ENCODE results near the gene HOOK2.
A peak's percentile ranks its signal among the peaks of the same experiment; 100 is the strongest.

Gene HOOK2

DNA sequence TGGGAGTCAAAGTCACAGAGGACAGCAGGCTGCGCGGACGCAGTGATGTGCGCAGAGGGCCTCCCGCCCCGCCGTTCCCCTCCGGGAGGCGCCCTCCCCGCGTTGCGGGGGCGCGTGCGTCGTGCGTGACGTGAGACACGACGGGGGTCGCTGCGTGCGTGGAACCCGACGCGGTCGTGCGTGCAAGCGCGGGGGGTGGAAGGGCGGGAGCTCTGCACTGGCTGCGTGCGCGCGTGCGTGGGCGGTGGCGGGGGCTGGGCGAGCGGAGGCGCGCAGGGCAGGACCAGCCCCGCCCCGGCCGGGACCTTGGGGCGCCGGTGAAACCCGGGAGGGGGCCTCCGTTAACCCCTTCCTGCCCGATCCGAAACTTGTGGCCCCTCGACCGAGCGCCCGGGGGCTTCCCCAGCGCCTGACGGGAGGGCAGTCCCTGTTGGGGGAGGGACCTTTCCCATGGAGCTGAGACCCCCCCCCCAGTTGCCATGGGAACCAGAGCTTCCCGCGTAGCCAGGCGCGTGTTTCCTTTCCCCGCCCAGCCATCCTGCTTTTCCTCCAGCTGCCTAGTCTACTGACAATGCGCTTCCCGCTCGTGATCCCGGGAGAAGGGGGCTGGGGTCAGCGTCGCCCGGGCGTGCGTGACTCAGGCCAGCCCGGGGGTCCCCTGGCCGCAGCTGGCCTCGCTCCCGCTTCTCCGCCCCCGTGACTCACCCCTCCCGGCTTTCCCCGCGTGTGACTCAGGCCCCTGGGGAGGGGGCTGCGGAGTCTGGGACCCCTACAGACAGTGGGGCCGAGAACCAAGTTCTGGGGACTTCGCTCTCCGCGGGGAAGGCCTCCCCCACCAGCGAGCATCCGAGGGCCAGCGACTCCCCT, 7.3 kb upstream of the HOOK2 start:
- peak; percentile 90 to 92 for DNase-seq

DNA sequence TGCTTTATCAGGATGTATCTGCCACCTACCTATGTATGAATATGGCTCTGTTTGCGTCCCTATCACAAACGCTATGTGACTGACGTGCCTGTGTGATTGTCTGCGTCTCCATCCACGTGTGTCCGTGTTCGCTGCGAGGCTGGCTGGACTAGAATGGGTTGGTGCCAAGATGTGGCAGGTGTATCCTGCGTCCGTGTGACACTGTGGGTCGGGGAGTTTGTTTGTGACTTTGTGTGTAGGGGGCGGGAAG, 6.7 kb upstream of the HOOK2 start:
- DNase-seq: no peak

DNA sequence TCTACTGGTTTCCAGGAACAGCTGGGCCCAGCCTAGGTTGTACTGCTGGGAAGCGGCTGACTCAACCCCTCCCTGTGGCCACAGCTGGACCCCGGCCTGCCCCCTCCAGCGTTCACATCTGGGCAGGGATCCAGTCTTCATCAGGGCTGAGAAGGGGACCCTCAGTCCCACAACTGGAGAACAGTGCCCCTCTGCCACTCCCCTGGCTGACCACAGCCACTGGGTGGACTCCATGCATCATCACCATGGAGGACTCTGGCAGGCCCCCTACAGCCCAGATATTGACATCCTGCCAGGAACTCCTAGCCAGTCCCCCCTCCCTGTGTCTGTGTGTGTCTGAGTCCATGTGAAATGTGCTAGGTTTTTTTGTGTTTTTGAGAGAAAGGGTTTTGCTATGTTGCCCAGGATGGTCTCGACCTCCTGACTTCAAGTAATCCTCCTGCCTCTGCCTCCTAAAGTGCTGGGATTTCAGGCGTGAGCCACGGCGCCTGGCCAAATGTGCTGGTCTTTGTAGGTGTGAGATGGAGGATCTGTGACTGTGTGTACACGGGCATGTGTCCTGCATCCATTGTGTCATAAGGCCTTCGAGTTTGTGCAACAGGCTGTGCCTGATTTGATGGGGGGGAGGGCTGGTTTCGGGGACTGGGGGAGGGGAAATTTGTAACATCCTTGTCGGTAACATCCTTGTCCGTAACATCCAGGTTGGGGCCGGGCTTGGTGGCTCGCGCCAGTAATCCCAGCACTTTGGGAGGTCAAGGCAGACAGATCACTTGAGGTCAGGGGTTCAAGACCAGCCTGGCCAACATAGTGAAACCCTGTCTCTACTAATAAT, 4.0 kb upstream of the HOOK2 start:
- no peak for DNase-seq

DNA sequence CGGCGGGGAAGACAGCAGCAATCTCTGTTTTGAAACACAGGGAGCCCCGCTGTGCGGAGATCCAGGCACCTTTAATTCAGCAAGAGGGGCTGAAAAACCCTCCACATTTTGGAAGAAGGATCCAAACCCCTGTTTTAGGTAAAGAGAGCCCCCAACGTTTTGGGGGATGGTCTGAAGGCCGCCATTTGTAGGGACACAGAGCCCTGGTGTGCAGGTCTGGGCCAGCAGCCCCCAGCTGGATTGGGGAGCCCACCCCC, 3.5 kb upstream of the HOOK2 start:
- no peak for DNase-seq

DNA sequence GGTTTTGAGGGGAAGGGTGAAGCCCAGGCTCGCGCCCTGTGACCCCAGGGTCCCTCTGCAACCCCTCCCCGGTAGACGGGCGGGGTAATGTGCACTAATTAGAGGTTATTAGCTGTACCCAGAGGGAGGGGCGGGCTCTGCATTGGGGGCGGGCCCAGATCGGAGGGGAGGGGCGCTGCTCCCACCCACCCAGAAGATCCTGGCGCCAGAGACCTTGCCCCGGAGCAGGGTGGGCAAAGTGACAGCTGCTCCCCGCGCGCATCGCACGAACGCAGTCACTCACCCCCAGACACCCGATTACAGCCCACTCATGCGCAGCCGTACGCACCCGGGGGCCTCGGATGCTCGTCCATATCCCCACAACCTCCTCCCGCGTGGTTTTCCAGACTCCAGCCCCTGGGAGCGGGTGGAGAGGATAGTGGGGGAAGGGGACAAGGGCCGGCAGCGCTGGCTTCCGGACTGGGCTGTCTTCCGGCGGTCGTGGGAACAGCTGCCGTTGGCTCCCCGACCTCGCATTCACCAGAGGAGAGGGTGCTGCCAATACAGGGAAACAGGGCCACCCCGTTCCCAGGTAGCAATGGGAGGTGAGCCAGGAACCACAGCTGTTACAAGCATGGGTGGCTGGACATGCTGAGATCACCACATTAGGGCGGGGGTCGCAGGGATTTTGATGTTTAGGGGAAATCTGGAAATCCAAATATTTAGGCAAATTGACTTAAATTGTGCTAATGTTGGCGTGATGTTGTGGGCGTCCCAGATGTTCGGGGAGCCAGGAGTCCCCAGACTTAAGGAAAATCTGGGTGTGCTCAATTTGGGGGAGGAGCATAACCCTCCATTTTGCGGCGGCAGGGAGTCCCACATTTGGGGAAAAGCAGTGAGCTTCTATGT, 2.9 kb upstream of the HOOK2 start:
- DNase-seq: no peak

DNA sequence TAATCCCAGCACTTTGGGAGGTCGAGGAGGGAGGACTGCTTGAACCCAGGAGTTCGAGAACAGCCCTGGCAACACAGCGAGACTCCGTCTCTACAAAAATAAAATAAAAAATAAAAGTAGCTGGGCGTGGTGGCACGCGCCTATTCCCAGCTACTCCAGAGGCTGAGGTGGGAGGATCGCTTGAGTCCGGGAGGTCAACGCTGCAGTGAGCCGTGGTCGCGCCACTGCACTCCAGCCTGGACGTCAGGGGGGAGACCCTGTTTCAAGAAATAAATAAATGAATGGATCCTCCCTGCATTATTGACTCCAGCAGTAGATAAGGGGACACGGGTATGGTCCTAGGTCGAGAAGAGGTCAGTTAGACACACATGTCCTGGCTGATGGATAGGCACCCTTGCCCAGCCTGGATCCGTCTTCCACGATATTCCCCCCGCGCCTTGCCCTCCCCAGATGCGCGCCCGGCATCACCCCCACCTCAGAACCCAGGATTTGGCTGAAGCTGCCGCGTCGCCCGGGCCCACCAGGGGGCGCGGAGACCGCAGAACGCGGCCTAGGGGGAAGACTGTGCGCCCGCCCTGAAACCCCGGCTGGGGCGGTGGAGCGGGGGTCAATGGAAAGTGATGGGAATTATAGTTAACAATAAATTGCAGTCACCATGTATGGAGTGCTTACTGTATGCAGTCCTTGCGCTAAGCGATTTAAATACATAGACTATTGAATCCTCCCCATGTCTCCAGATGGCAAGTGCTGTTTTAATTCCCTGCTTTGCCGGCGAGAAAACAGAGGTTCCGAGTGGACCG, 2.1 kb upstream of the HOOK2 start:
- DNase-seq: peak; percentile 74

DNA sequence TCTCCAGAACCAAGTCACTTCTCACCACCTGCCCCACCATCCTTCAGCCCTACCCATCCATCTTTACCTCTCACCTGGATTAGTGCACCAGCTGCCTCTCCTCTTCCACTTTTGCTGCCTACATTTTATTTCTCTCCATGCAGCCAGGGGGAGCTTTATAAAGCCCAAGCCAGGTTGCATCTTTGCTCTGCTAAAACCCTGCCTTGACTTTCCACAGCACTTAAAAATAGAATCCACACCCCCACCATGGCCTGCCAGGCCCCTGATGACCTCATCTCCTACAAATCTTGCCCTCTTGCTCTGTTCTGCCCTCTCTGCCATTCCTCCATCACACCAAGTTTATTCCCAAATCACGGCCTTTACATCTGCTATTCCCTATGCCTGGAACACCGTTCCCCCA, 1.8 kb downstream of the HOOK2 start:
- no peak for DNase-seq

DNA sequence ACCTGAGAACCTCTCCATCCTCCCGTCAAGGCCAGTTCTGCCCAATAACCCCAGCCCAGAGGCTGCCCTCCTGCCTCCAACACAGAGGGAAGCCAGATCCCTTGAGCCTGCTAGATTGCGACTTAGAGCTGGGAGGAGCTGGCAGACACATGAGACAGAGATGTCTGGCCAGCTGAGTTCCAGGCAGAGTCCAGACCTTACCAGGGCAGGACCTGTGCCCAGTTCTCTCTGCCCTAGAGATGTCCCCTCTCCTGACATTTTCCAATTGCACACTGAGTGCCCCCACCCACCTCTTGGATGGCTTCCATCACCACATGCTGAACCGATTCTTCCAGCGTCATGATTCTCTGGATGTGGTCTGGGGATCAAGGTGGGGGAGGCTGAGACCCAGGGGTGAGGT, 3.0 kb downstream of the HOOK2 start:
- DNase-seq: no peak

DNA sequence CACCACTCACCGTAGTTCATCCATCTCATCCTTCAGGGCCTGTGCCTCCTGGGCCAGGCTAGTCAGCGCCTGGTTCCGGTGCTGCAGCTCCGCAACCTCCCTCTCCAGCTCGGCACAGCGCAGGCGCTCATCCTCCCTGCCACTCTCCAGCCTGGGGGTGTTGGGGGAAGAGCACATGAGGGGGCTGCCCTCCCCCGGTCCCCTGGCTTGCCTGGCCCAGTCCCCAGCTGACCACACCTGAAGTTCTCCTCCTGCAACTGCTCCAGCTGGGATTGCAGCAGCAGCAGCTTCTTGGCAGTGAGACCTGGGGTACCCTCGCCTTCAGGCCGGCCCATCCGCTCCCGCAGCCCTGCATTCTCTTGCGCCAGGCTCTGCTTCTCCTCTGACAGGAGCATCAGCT, 4.4 kb downstream of the HOOK2 start:
- DNase-seq: no peak

DNA sequence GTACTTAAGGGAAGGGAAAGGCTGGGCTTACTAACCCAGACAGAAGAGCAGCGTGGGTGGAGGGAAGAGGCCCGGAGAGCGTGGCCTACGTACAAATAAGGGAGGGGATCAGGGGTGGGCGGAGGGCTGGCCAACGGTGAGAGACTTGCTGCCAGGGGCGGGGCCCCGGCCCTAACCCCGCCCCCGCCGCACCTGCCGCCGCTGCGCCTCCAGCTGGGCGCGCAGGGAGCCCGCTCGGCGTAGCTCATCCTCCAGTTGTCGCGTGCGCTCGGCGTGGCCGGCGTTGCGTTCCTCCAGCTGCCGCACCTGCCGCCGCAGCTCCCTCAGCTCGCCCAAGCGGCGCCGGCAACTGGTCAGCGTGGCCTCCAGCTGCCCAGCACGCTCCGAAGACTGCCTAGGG, 5.7 kb downstream of the HOOK2 start:
- peak; percentile 57 to 70 for DNase-seq

DNA sequence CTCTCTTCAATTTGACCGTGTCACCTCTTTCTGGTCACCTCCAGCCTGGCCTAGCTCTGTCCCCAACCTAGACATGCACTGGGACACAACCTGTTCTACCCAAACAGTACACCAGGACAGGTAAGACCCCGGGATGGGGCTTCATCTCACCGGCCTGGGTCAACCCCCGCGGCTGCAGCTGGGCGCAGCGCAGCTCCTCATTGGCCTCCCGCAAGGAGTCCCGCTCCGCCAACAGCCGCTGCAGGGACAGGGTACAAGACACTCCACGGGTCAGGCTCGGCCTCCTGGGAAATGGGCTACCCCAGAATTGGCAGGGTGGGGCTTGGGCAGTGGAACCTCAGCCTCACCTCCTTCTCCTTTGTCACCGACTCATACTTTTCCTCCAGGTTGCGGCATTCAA, 7.7 kb downstream of the HOOK2 start:
- DNase-seq: no peak

DNA sequence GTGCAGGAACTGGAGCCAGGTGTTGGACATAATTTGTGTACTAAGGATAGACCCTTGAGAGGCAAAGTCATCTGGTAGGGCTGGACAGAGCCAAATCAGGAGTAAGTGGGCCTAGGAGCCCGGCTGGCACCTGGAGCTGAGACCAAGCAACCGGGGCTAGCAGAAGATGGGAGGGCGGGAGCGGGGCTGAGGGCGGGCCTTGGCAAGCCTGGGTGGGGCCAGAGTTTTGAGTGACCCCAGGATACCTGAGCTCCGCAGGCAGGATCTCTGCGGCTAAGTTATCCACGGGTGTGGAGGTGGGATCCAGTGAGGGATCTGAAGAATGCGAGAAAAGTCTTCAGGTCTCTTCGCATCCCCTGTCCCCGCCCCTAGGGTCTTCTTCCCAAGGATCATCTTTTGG, 8.2 kb downstream of the HOOK2 start:
- DNase-seq: no peak

DNA sequence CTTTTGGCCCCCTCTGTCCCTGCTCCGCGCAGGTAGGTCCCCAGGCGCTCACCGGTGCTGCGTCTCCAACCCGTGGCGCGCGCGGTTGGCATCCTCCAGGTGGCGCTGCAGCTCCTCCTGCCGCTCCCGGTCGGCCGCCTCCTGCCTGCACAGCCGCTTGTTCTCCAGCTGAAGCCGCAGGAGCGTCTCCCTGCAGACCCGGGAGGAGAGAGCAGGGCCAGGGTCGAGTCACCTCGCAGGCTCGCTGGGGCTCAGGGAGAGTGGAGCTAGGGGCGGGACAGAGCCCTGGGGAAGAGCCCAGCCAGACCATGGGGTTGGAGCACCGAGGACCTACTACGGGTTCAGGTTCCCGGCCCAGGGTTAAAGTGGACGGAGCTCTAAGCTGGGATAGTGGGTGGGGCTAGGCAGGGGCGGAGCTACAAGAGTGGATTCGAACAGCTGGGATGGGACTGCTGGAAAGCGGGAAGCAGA, 9.3 kb downstream of the HOOK2 start:
- no peak for DNase-seq

DNA sequence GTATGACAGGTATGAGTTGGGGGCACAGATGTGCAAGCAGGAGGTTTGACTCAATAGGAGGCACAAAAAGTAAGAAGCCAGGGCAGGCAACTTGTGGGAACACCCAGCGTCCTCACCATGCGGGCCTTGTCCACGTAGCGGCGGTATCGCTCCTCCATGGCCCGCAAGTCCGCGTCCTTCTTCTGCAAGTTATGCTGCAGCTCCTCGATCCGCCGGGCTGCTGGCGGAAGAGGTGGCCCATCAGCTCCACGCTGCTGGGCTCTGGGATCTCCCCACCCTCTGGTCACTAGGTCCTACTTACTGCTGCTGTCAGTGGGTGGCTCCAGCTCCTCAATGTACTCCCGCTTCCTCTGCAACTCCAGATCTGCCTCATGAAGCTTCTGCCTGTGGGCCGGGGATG, 10.7 kb downstream of the HOOK2 start:
- no peak for DNase-seq

DNA sequence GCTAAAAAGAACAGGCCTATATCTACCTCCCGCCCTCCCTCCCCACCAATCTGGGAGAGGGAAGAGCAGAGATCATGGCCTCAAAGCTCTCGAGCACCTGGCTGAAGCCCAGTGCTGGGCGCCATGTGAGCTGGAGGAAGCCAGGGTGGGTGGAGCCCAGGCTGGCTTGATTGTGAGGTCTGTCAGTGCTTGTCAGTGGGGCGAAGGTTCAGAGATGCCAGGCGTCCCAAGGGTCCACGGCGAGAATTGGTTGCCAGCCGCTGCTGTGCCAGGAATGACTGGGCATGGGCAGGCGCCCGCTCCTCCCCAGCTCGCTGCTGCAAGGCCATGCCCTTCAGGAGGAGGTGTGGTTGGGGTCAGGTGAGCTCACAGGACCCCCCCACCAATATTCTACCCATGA, 12.3 kb downstream of the HOOK2 start:
- no peak for DNase-seq

DNA sequence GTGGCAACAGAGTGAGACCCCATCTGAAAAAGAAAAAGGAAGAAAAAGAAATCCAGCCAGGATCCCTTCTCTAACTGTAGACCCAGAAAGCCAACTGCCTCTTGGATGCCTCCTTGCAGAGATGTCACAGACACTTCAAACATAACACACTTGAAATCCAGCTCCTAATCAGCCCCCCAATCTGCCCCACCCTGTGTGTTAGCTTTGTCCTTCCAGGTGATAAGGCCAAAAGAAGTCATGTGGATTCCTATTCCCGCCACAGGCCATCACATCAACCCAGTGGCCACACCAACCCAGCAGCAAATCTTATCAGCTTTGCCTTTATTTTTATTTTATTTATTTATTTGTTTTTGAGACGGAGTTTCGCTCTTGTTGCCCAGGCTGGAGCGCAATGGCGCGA, 15.7 kb downstream of the HOOK2 start:
- DNase-seq: no peak

DNA sequence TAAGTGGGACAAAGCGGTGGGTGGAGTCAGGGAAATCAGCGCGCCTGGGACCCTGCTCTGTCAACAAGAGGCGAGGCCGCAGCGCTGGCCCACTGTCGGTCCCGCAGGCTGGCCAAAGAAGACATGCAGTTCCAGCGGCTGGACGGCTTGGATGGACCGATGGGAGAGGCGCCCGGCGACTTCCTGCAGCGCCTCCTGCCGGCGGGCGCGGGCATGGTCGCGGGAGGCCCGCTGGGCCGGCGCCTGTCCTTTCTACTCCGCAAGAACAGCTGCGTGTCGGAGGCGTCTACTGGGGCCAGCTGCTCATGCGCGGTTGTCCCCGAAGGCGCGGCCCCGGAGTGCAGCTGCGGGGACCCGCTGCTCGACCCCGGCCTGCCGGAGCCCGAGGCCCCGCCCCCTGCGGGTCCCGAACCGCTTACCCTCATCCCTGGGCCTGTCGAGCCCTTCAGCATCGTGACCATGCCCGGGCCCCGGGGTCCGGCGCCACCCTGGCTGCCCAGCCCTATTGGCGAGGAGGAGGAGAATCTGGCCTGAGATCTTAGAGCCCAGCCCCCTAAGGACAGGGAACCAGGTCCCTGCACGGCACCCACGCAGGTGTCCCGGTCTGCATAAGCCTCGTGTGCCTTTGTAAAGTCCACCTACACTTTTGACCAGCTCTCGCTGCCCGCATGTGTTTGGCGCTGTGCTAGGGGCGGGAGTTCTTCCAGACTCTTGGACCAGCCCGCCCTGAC, 17.6 kb downstream of the HOOK2 start:
- peak; percentile 38 to 48 for DNase-seq

DNA sequence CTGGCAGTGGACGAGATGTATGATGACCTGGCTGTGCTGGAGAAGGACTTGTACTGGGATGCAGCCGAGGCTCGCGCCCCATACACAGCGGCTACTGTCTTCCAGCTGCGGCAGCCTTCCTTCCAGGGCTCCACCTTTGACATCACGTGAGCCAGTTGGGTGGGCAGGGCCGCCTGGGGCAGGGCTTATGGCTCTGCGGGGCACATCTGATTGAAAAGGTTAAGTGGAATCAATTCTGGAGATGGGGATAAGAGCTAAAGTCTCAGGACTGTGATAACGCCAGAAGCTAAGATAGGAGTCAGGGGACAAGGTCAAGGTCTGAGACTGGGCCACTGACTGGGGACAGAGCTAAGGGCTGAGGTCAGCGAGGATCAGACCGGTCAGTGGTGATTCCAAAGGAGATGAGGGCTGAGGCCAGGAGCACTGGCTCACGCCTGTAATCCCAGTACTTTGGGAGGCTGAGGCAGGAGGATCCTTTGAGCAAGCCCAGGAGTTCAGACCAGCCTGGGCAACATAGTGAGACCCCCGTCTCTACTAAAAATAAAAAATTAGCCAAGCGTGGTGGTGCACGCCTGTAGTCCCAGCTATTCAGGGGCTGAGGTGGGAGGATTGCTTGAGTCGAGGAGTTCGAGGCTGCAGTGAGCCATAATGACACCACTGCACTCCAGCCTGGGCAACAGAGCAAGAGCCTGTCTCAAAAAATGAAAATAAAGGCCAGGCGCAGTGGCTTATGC, 19.0 kb downstream of the HOOK2 start:
- DNase-seq: no peak

DNA sequence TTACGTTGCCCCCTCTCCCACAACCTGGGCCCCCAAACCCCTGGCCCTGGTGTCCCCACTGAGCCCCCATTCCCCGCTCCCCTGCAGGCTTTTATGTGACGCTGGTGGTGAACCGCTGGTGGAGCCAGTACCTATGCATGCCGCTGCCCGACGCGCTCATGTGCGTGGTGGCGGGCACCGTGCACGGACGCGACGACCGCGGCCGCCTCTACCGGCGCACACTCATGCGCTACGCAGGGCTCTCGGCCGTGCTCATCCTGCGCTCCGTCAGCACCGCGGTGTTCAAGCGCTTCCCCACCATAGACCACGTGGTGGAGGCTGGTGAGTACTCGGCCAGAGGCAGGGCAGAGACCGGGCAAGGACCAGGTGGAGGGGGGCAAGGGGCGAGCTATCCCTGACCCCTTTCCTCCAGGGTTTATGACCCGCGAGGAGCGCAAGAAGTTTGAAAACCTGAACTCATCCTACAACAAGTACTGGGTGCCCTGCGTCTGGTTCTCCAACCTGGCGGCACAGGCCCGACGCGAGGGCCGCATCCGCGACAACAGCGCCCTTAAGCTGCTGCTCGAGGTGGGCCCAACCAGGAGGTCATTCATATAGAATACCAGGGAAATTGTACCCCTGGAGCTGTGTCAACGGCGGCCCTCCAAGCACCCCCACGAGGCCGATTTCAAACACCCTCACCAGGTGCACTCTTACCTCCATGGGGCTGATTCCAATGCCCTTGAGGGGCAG, 20.7 kb downstream of the HOOK2 start:
- DNase-seq: no peak

DNA sequence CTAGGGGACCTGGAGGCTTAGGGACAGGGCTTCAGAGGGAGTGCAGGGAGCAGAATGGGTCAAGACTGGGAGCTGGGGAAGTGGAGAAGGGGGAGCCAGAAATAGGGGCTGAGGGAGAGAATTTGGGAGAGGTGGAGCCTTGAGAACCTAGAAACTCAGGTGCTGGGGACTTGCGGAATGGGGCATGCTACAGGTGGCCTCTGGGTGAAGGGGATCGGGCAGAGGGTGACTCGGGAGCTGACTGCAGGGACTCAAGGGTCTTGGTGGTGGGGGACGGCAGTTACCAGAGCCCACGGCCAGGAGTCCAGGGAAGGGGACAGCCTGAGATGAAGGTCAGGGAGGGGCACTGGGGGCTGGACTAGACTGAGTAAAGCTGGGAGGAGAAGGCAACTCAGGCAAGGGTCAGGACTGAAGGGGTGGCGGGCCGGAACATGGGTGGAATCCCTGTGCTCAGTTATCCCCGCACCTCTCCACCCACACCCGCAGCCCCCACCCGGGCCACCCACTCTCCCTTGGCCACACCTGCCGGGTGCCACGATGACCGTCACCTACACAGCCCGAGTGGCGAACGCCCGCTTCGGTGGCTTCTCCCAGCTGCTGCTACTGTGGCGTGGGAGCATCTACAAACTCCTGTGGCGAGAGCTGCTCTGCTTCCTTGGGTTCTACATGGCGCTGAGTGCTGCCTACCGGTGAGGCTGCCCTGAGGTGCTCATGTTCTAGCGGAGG, 23.1 kb downstream of the HOOK2 start:
- DNase-seq: no peak

Data from activated CD4-positive, alpha-beta T cell treated with anti-CD3 and anti-CD28 coated beads, Interleukin-2, amount 50 U/mL, for 4 hours (primary cell).